D721Med (cell line): ENCODE data around the gene GOSR1.
"Not testable (repeated sequence)": the region's sequence is repeated elsewhere in the genome, so short reads cannot be mapped to it uniquely, and the experiment has no call there.

Source experiments
- DNase-seq: peaks from one replicate; pipeline ENCODE4 v3.0.0; 2011; ENCODE audit warnings: low spot score; ENCODE audit not compliant: insufficient read length
- FAIRE-seq: peaks from 2 replicates; lab custom pipeline; 2011; peaks lifted over from hg19 to GRCh38; lab: Jason Lieb, UNC
- CTCF ChIP-seq: IDR thresholded peaks from 2 replicates; pipeline ENCODE4 v1.5.1; 2012; ENCODE audit warnings: mild to moderate bottlenecking, control low read depth; ENCODE audit not compliant: insufficient read depth; ENCODE audit errors: missing control alignments

The GOSR1 gene

GRCh38 chr17:30567231-30568116 is 90.3 kb downstream of the GOSR1 start:
- FAIRE-seq (no peak), DNase-seq (no peak)
- no peak for TF ChIP-seq CTCF

- no peak for TF ChIP-seq CTCF
- DNase-seq, result no peak
- FAIRE-seq, result no peak
These were observed 90.9 kb downstream of the GOSR1 start for GRCh38 chr17:30568117-30568430.

DNA sequence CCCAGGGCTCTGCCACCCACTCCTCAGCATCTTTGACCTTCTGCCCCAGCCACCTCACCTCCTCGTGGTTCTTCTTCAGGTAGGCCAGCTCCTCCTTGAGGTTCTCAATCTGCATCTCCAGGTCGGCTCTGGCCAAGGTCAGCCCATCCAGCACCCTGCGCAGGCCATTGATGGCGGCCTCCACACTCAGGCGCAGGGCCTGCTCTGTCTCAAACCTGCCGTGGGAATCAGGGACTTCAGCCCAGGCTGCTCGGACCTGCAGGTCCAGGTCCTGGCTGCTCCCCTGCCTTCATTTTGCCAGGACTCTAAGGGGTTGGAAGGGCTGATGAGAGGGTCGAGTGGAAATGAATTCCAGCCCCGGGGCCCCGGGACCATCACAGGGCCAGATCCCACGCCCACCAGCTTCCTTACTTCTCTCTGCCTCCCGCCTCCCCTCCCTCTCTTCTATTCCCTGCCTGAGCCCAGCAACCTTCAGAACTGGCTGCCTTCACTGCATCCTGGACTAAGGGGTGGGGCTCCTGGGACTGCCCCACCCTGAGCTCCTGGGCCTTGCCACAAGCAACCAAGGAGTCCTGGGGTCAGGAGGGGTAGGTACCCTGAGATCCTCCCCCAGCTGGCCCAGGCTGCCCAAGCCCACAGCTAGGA is 92.4 kb downstream of the GOSR1 start:
- not testable (repeated sequence) for FAIRE-seq, DNase-seq

DNA sequence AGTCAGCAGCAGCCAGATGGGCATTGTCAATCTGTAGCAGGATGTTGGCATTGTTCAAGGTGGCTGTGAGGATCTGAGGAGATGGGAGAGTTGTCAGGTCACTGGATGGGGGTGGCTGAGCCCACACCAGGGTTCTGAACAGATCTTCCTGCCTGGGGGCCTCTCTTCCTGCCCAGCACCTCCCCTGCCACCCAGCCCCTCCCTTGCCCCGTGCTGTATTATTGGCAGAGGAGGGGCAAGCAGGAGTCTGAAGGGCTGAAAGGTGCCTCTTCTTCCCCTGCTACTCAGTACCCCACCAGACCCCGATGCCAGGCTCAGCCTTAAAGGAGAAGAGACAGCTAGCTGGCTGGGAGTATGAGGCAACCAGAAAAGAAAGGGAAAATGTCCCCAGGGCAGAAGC is 93.0 kb downstream of the GOSR1 start:
- no peak for DNase-seq
- TF ChIP-seq CTCF, result no peak
- no peak for FAIRE-seq

DNA sequence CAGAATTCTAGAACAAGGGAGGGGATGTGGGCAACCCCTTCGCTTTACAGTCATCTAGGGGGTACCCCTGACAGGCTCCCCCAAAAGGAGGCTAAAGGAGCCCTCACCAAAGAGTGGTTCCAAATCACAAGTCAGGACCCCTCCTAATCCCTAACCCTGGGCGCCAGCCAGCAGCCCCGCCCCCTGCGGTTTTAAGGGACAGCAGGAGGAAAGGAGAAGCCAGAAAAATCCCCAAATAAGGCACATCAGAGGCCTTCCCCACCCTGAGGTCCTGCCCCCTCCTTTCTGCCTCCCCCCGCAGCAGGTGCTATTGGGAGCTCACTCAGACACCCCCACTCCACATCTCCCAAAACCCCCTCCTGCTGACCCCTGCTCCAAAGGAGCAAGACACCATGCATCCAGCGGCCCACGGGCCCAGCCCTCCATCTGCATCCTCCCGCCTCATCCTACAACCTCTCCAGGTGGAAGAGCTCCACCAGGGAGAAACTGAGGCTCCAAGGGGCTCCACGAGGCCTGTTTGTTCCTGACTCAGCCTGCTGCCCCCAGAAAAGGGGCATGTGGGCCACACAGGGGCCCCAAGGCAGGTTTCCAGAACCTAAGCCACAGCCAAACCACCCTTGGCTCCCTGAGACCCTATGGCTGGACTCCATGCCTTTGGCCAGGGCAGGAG is 93.5 kb downstream of the GOSR1 start:
- DNase-seq, result no peak
- no peak for TF ChIP-seq CTCF
- FAIRE-seq, result no peak

DNA sequence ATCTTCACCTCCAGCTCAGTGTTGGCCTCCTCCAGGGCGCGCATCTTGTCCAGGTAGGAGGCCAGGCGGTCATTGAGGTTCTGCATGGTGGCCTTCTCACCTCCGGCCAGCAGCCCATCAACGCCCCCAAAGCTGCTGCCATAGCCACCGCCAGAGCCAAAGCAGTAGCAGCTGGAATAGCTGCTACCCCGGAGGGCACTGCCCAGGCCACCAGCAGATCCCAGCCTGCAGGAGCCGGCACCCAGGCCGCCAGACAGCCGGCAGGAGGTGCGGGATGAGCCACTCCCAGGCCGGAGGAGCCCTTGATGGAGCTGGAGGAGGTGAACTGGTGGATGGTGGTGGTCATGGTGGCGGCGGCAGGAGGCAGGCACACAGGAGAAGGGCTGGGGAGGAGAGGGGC is 94.2 kb downstream of the GOSR1 start:
- DNase-seq, FAIRE-seq: not testable (repeated sequence)

DNA sequence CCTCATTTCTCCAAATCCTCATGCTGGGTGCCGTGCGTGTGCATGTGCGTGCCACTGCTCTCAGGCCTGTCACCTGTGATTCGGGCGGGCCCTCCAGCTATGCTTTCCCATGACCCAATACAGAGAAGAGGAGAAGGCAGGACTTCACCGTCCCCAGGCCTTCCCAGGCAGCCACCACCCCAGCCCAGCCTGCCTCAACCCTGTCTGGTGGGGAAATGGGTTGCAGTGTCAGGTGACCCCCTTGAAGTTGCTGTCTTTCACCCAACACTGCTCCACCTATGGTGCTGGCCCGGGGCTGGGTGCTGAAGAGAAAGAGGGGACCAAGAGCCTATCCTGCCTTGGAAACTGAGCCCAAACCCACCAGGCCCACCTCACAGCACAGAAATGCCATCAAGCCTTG is 94.7 kb downstream of the GOSR1 start:
- no peak for FAIRE-seq
- TF ChIP-seq CTCF, result no peak
- DNase-seq, result no peak

DNA sequence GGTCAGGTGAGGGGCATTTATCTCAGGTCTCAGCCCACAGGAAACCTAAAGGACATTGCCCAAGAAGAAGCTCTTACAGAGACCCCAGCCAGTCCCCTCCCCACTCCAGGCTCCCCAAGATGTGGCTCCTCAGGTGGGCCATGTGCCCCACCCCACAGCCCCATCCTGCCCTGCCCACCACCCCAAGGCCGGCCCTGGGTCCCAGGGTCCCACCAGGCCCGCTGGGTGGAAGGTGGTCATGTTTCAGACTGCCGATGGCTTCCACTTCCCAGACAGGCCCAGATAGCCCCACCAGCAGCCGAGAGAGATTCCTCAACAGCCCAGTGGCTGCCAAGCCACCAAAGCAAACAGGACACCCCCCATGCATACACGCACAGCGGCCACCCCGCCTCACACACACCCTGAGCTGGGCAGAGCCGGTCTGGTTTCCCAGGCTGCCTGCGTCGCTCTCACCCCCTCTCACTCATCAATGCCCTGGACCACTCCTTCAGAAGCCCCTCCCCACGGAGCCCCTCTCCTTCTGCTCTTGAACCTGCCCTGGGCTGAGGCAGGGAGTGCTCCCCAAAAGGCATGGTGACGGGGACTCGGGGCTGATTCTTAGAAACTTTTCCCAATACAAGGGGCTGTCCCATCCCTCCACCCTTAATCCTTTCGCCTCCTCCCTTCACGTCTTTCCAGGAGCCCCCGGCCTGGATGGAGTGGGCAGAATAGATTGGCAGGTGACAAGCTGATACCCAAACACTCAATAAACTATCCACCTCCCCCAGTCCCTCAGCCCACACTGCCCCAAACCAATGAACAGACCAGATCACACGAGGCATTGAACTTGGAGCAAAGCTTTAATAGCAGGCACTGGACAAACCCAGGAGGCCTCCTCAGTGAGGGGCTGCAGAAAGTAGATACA is 95.7 kb downstream of the GOSR1 start:
- FAIRE-seq, DNase-seq: not testable (repeated sequence)
